IPS DF 4.7 (cell line): ENCODE results near the gene LRRC18.

Experiments
- DNase-seq: peaks from one replicate; pipeline ENCODE4 v3.0.0-alpha.2; 2013; ENCODE audit warnings: low spot score; ENCODE audit errors: extremely low read depth

LRRC18 gene

DNA sequence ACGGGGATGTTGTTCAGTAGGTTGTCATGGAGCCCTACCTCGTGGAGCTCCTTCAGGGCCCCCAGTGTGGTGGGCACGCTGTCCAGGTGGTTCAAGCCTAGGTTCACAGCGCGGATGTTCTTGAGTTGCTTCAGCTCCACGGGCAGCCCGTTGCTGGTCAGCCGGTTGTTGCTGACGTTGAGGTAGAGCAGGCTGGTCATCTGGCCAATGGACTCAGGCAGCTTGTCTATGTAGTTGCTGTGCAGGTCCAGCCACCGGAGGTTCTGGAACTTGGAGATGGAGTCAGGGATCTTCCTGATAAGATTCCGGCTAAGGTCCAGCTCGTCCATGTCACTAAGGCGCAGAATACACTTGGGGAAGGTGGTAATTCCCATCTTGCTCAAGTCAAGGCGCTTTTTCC is 26.0 kb downstream of the LRRC18 start:
- no peak for DNase-seq

- DNase-seq = no peak
Observed at GRCh38 chr10:48910548-48910947, 29.1 kb downstream of the LRRC18 start.

- DNase-seq = no peak
Observed at GRCh38 chr10:48907730-48908129, 31.9 kb downstream of the LRRC18 start.

GRCh38 chr10:48906841-48907240 is 32.8 kb downstream of the LRRC18 start:
- no peak for DNase-seq

DNA sequence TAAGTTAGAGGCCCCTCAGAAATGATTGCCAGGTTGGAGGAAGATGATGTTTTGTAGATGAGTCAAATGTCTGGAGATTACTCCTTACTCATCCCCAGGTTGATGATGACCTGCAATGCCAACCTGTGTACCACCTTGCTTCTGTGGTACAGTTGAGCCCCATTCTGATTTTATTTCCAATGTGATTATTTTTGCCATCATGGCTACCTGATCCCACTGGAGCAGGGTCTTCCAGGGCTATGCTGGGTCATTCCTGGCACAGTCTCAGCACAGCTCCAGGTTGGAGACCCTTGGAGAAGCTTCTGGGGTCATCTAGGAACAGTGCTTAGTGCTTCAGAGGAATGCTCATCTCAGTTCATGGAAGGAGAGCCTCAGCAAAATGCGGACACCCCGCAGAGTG is 34.3 kb downstream of the LRRC18 start:
- no peak for DNase-seq

DNA sequence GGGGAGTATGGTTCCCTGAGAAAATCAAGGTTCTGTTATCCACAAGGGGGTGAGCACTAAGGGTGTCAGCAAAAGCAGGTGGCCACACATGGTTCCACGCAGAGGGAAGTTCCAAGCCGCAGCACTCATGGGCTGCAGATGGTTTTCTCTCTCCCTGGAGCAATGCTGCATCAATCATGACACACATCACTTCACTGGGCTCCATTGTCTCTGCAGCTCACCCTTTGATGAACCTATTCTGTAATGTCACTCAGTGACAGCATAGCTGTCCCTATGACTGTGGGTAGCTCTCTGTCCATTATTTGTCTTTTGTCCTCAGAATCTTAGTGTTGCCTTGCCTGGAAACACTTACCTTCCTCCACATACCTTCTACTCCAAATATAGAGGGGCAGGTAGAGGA is 34.8 kb downstream of the LRRC18 start:
- DNase-seq = no peak

- DNase-seq = no peak
Observed at GRCh38 chr10:48903151-48903550, 36.5 kb downstream of the LRRC18 start.

DNA sequence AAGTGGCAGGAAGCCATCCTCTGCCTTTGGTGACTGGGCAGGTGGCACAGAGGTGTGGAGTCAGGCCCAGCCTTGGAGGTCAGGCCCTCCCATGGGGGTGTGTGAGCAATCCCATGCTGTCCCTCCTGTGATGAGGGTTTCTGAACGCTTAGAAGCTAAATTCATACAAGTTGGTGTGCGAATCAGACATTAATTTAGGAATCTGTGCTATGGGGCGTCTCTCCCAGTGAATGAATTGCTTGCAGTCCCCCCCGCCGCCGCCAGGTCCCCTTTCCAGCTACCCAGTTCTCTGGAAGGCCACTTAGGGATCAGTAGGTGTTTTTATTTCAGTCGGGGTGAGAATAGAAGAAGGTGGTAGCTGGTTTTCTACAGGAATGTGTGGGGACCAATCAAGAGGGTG is 37.5 kb downstream of the LRRC18 start:
- DNase-seq = no peak

- DNase-seq = no peak
Observed at GRCh38 chr10:48901319-48901718, 38.3 kb downstream of the LRRC18 start.

DNA sequence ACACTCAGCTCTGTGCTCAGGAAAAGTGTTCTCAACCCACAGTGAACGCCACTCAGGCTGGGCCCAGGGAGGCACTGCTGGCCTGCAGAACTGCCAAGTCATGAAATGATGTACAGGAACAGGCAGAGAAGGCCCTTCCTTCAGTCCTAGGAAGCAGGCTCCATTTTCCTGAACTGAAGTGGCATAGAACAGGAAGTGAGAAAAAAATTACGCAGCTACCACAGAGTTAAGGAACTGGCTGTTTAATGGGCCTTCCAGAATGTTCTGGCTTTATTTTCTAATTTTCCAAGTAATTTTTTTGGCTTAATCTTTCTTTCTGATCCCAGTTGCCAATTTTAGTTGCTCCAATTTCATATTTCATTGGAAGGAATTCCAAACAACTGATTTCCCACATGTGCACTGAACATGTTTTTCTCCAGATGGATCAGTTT is 39.3 kb downstream of the LRRC18 start:
- DNase-seq = no peak

GRCh38 chr10:48899781-48900180 is 39.9 kb downstream of the LRRC18 start:
- no peak for DNase-seq

DNA sequence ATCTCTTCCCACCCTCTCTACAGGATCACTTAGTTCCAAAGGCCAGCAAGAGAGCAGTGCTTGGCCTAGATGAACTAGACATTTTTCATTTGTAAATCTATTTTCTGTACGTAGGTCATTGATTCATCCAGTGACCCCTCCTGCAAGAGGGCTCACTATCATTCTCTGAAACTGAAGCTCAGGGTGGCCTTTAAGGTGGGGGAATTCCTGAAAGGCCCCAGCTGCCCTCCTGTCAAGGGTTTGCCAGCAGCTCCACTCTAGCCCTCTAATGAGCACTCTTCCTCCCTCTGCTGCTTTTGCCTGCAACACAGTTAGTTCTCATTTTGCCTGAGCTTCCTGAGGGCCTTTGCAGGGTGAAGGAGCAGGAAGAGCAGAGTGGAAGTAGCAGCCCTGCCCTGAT is 41.2 kb downstream of the LRRC18 start:
- no peak for DNase-seq

DNA sequence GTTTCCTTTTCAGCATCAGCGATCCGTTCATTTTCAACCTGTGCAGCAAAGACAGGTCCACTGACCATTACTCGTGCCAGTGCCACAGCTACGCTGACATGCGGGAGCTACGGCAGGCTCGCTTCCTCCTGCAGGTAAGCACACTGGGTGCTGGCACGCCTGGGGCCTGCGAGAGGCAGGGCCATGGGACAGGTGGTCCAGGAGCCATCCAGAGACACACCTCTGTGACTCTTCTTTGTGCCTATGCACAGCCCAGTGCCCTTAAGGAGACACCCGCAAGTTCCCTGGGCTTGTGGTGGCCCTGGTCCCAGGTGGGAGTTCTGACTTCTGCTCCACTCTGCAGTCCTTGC is 42.2 kb downstream of the LRRC18 start:
- DNase-seq = no peak

- DNase-seq = no peak
Observed at GRCh38 chr10:48896756-48897440, 42.7 kb downstream of the LRRC18 start.

GRCh38 chr10:48895803-48896195 is 43.8 kb downstream of the LRRC18 start:
- no peak for DNase-seq

- no peak for DNase-seq
Observed at GRCh38 chr10:48894911-48895802, 44.5 kb downstream of the LRRC18 start.

DNA sequence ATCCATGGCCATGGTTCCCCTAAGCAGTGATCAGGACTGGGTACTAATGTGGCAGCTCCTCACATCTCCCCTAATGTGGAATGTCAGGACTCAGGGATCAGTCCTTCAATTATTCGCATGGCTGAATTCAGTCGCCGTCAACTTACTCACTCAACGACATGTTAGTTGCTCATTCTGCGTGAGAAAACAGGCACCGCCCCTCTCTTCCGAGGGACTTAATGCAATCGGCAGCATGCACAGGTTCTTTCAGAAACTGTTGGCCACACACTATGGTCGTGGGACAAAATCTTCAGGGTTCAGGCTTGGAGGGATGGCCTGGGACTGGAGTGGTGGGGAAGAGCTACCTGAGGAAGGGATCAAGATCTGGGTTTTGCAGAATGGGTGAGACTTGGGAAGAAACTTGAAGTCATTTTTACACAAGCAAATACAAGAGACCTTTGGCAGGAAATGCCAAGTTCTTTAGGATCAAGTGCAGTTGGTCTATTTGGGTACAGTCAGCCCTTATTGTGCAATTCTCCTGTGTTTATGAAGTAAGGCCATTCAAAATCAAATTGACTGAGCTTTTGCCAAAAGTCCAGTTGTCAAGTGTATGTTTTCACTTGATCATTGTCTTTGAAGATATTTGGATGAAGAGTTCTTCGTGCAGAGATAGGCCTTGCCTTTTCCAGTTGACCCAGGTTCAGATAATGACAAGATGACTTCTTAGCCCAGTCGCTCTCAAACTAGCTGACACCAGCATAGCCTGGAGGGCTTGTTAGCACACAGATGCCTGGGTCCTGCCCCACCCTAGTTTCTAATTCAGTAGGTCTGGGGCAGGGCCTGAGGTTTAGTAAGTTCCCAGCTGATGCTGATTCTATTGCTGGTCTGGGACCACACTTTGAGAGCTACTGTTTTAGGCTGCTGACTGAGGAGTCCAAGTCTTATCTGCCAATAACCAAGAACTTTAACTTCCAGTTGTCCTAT is 48.5 kb downstream of the LRRC18 start:
- DNase-seq = no peak

DNA sequence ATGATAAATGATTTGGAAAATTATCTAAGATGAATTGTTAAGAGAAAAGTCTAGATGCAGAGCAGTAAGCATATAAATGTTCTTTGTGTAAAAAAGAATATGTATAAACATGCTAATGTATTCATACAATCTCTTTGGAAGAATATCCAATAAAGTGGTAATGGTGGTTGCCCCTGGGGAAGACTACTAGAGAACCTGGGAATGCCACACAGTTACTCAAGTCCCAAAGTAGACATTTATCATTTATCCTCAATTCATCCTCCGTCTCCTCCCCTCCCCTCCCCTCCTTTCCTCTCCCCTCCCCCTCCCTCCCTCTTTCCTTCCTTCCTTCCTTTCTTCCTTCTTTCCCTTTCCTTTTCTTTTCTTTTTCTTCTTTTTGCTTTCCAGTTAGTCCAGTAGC is 51.7 kb downstream of the LRRC18 start:
- no peak for DNase-seq

DNA sequence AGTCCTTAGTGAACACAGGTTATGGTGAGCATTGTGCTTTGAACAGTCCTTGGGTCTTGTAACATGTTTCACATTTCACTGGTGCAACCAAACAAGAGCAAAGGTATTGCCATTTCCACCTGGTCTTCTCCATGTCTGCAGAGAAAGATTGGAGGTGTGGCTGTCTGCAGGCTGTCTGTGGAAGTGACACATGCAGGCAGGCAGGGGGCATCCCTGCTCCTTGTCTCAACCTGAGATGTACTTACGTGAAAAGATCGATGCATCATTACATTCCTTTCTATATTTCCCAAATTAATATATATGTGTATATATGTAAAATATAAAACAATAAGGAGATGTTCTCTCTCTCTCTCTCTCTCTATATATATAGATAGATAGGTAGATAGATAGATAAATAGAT is 54.3 kb downstream of the LRRC18 start:
- no peak for DNase-seq

- DNase-seq = no peak
Observed at GRCh38 chr10:48884179-48885045, 55.2 kb downstream of the LRRC18 start.

DNA sequence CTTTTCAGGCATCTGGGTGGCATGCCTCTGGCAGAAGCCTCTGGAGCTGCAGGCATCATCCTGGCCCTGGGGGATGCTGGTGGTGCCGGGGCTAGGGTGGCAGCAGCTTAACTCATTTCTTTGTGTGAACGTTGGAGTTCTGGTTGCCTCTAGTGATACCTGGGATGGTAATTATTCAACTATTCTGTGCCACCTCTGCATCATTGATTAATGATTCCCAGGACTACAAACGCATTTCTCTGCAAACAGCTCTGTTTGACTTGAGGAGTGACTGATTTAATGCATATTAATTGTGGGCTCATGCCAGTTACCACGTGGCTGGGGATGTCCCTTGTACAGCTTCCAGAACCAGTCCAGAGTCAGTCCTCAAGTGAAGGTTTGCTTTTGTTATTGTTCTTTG is 55.9 kb downstream of the LRRC18 start:
- DNase-seq = no peak
